Osteocyte (in vitro differentiated cells): ENCODE data around the gene LPAR3. TPM values are rescaled to one million over a fixed set of nuclear protein-coding genes. Genes with fewer than 3 reads are reported as not detected.
"Not testable (repeated sequence)": the region's sequence is repeated elsewhere in the genome, so short reads cannot be mapped to it uniquely, and the experiment has no call there.

Experiments used
- DNase-seq: peaks from one replicate; pipeline ENCODE4 v3.0.0; 2021; ENCODE audit warnings: mixed read lengths; ENCODE audit not compliant: unreplicated experiment; ENCODE audit errors: extremely low spot score
- H3K27ac Mint-ChIP-seq: one replicate; pipeline ENCODE4 v1.8.0; 2021; ENCODE audit warnings: mild to moderate bottlenecking, mixed read lengths; ENCODE audit not compliant: unreplicated experiment
- H3K27me3 Mint-ChIP-seq: one replicate; pipeline ENCODE4 v1.8.0; 2021; ENCODE audit warnings: mixed read lengths; ENCODE audit not compliant: unreplicated experiment
- H3K36me3 Mint-ChIP-seq: one replicate; pipeline ENCODE4 v1.8.0; 2021; ENCODE audit warnings: mixed read lengths; ENCODE audit not compliant: unreplicated experiment
- H3K4me1 Mint-ChIP-seq: one replicate; pipeline ENCODE4 v1.8.0; 2021; ENCODE audit warnings: mixed read lengths; ENCODE audit not compliant: unreplicated experiment
- H3K4me3 Mint-ChIP-seq: one replicate; pipeline ENCODE4 v1.8.0; 2021; ENCODE audit warnings: mild to moderate bottlenecking, moderate library complexity, mixed read lengths; ENCODE audit not compliant: unreplicated experiment
- H3K9me3 Mint-ChIP-seq: one replicate; pipeline ENCODE4 v1.8.0; 2021; ENCODE audit warnings: mixed read lengths; ENCODE audit not compliant: unreplicated experiment
- total RNA-seq: library from RNA; stranded (reverse); gene quantifications from 2 replicates; pipeline ENCODE4 v1.2.1, GENCODE V29; 2021
- TF ChIP-seq, protein P1 (sequence below): fragments of 200-600 bp; sonication (generic); IDR thresholded peaks from 2 replicates; pipeline ENCODE4 v1.5.0; 2021; ENCODE audit warnings: antibody characterized with exemption, mild to moderate bottlenecking, moderate library complexity

LPAR3 gene
- total RNA-seq, 1 donor from 2014 or later, result not detected

DNA sequence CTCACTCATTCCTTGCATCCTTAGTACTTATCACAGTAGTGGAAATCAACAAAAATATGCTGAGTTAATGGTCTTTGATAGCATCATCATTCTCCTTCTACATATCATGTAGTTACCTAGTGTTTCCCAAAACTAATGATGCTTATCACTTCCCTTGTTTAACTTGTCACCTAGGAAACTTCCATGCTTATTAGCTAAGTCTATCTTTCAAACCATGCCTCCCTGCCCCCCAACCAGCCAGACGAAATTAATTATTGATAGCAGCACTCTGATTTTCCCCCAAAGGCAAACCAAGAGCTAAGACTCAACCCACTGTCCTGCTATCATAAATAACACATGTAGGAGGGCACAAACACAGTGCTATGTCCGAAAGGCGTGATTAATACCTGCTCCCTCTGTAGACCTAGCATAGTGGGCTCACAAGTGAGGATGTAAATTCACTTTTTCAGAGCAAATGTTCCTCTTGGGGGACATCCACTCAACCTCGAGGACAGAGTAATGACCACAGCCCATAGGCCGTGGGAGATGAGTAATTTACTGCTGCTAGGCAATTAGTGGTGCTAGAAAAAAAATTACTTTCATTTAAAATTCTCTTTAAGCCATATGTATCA lies 25.8 kb upstream of the LPAR3 start:
- H3K4me3 Mint-ChIP-seq, result no peak overlapping the region
- DNase-seq, result no peak
- H3K4me1 Mint-ChIP-seq, result no peaks in the 10 kb centered on the region
- TF ChIP-seq, protein P1, sequence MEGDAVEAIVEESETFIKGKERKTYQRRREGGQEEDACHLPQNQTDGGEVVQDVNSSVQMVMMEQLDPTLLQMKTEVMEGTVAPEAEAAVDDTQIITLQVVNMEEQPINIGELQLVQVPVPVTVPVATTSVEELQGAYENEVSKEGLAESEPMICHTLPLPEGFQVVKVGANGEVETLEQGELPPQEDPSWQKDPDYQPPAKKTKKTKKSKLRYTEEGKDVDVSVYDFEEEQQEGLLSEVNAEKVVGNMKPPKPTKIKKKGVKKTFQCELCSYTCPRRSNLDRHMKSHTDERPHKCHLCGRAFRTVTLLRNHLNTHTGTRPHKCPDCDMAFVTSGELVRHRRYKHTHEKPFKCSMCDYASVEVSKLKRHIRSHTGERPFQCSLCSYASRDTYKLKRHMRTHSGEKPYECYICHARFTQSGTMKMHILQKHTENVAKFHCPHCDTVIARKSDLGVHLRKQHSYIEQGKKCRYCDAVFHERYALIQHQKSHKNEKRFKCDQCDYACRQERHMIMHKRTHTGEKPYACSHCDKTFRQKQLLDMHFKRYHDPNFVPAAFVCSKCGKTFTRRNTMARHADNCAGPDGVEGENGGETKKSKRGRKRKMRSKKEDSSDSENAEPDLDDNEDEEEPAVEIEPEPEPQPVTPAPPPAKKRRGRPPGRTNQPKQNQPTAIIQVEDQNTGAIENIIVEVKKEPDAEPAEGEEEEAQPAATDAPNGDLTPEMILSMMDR, result no peak
- H3K9me3 Mint-ChIP-seq, result no peaks in the 10 kb centered on the region
- peaks cover 50% of the 10 kb centered on the region for H3K27me3 Mint-ChIP-seq
- no peak overlapping the region for H3K27ac Mint-ChIP-seq
- H3K36me3 Mint-ChIP-seq, result no peaks in the 10 kb centered on the region

DNA sequence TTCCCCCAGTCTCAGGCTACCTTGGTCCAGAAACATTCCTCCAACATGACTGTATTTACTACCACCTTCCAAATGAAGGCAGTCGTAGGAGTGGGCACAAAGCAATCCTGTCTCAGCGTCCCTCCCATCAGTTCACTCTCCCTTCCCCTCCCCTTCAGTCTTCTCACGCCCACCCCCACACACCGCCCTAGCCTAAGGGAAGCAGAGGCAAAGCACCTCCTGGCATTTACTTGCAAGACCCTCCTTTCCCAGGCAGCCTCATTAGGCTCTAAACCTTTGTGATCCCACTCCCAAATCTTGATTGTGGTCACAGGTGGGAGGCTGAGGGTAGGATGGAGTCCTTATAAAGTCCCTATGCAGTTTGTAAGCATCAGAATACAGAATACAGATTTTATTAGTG lies 23.9 kb upstream of the LPAR3 start:
- H3K9me3 Mint-ChIP-seq, result no peaks in the 10 kb centered on the region
- TF ChIP-seq, protein P1, result no peak
- peaks cover 53% of the 10 kb centered on the region for H3K27me3 Mint-ChIP-seq
- H3K4me1 Mint-ChIP-seq, result no peaks in the 10 kb centered on the region
- no peak overlapping the region for H3K27ac Mint-ChIP-seq
- no peak overlapping the region for H3K4me3 Mint-ChIP-seq
- no peak for DNase-seq
- no peaks in the 10 kb centered on the region for H3K36me3 Mint-ChIP-seq

DNA sequence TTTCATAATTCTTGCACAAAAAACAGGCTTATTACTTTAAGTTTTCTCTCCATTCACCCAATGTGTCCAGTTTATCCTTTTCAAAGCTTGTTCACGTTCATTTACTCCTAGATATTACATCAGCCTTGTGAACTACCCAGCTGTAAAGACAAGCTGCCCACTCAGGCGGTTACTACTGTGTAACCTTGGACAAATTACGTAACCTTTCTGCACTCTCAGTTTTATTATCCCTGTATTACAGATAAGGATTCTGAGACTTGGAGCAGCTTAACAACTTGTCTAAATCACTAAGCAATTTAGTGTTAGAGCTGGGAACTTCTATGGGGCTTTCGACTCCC lies 20.5 kb upstream of the LPAR3 start:
- no peak for DNase-seq
- no peaks in the 10 kb centered on the region for H3K36me3 Mint-ChIP-seq
- H3K27ac Mint-ChIP-seq, result no peak overlapping the region
- no peaks in the 10 kb centered on the region for H3K4me1 Mint-ChIP-seq
- H3K9me3 Mint-ChIP-seq, result no peaks in the 10 kb centered on the region
- H3K4me3 Mint-ChIP-seq, result no peak overlapping the region
- TF ChIP-seq, protein P1, result no peak
- peaks cover 57% of the 10 kb centered on the region for H3K27me3 Mint-ChIP-seq

DNA sequence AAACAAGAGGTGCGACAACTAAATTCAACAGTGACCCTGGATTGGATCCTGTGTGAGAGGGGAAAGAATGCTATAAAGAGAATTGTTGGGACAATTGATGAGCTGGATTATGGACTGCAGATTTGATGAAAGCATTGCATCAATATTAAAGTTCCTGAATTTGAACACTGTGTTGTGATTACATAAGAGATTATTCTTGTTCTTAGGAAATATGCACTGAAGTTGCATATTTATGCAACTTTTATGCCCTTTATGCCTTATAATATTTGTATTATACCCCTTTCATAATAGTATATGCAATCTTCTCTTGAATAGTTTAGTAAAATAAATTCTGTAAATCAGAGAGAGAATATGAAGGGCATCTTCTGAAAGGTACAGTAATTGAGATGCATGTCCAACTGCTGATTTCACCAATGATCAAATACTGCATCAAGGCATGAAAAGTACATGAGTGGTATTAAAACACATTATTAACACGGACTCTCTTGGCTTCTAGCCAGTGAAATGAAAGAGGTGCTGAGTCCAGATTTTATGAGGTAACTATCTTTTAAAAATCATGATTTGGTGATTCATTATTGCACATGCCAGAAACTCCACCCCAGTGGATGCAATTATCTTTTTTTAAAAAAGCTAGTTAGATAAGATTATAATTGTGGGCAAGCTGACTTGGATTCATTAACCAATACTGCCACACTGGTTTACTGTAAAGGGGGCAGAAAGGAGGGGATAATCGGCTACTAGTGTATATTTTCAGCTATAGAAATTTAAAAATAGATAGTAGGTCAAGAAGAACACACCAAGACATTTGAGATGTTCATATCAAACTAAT lies 19.9 kb upstream of the LPAR3 start:
- Mint-ChIP-seq H3K27me3 (peaks cover 56% of the 10 kb centered on the region), H3K27ac (no peak overlapping the region), H3K36me3 (no peaks in the 10 kb centered on the region), H3K4me3 (no peak overlapping the region), H3K9me3 (no peaks in the 10 kb centered on the region), H3K4me1 (no peaks in the 10 kb centered on the region)
- DNase-seq, result no peak
- TF ChIP-seq, protein P1, result no peak

DNA sequence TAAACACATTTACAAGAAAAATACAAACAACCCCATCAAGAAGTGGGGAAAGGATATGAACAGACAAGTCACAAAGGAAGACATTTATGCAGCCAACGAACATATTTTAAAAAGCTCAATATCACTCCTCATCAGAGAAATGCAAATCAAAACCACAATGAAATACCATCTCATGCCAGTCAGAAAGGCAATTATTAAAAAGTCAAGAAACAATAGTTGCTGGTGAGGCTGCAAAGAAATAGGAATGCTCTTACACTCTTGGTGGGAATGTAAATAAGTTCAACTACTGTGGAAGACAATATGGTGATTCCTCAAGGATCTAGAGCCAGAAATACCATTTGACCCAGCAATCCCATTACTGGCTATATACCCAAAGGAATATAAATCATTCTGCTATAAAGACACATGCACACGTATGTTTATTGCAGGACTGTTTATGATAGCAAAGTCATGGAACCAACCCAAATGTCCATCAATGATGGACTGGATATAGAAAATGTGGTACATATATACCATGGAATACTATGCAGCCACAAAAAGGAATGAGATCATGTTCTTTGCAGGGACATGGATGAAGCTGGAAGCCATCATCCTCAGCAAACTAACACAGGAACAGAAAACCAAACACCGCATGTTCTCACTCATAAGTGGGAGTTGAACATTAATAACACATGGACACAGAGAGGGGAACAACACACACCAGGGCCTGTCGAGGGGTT lies 15.9 kb upstream of the LPAR3 start:
- H3K27me3 Mint-ChIP-seq, result peaks cover 71% of the 10 kb centered on the region
- H3K9me3 Mint-ChIP-seq, H3K4me3 Mint-ChIP-seq, H3K27ac Mint-ChIP-seq, H3K36me3 Mint-ChIP-seq, DNase-seq, H3K4me1 Mint-ChIP-seq: not testable (repeated sequence)
